Measurements from ENCODE around the gene PLEKHO2. TPM values are rescaled to one million over a fixed set of nuclear protein-coding genes. Genes with fewer than 3 reads are reported as not detected.
A peak's percentile ranks its signal among the peaks of the same experiment; 100 is the strongest.

PLEKHO2 gene
- polyA plus RNA-seq, 5 donors: 19.6 to 27.7 (median 23.9) TPM

- DNase-seq: no peak
Observed at GRCh38 chr15:64824929-64825430, 16.7 kb upstream of the PLEKHO2 start.

GRCh38 chr15:64825431-64826294, 16.1 kb upstream of the PLEKHO2 start, which contains the start of gene PIF1:
TSS of gene PIF1 (minus strand) at chr15:64825647. CDS start at chr15:64824335, 1,312 bp downstream.
- peak; percentile 95 to 96 for DNase-seq

GRCh38 chr15:64828985-64829384, 12.7 kb upstream of the PLEKHO2 start:
- no peak for DNase-seq

- no peak for DNase-seq
Observed at GRCh38 chr15:64833690-64834089, 8.0 kb upstream of the PLEKHO2 start.

DNA sequence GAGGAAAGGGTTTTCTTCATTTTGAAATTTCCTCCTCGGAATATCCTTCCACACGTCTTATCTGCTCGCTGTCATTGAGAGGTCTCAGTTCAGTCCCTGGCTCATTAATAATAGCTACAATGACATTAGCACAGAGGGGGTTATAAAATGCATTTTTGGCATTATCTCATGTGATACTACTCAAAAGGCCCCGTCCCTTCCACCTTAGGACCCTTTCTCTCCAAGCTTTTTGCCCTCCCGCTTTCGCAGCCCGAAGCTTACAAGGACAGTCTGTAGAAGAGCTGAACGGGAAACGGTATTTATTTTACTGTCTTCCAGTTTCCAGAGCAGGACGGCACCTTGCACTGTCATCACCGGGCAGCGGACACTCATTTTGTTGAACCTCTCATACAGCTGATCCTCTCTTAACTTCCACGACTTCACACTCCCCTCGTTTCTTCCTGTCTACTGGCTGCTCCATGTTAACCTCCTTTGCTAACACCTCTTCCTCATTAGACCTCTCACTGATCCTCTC, 5.6 kb upstream of the PLEKHO2 start:
- DNase-seq: no peak

DNA sequence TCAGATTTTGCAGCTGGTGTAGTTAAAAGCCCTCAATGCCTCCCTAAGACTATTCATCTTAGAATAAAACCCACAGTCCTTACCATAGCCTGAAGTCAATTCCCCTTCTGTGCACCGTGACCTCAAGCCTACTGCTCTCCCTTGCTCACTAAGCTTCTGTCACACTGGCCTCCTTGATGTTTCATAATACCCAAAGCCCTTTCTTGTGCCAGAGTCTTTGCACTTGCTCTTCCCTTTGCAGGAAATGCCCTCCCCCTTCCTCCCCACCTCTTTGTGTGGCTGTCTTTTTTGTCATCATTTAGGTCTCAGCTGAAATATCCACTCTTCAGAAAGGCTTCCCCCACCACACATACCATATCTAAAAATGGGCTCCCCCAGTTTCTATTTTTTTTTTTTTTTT, 4.2 kb upstream of the PLEKHO2 start:
- DNase-seq: no peak

DNA sequence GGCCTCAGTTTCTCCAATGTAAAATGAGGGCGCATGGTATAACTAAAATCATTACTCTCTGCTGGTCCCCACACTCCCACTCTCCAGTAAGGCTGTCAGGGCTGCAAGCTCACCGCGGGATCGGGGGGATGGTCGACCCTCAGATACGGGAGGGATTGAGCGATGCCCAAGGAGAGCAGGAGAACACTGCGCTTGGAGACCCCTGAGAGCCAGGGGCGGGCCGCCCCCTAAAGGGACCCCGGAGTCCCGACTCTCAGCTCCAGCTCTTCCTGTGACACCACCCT, 713 bp upstream of the PLEKHO2 start:
- DNase-seq: no peak

- no peak for DNase-seq
Observed at GRCh38 chr15:64842096-64842939, 603 bp downstream of the PLEKHO2 start.

DNA sequence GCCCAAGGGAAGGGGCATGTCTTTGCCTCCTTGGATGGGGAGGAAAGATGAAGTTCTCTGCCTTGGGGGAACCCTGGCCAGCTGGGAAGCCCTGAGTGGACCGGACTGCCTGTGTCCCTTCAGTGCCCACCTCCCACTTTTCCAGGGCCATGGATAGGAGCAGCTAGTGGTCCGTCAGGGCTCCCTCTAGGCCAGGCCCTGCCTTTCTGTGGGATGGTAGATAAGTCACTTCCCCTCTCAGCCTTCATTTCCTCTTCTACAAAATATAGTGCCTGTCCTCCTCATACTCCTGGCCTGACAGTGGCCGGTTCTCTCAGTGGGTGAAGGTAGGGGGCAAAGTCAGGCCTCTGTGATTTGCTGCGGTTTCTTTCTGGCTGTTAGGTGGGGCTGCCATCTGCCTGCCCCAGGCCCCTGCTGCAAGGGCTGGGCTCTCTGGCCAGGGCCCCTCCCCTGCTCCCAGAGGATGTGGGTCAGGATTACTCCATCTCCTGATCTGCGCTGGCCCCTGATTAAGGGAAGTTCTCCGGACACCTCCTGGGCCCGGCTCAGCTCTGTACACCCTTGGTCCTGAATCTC, 1.4 kb downstream of the PLEKHO2 start:
- DNase-seq: no peak

DNA sequence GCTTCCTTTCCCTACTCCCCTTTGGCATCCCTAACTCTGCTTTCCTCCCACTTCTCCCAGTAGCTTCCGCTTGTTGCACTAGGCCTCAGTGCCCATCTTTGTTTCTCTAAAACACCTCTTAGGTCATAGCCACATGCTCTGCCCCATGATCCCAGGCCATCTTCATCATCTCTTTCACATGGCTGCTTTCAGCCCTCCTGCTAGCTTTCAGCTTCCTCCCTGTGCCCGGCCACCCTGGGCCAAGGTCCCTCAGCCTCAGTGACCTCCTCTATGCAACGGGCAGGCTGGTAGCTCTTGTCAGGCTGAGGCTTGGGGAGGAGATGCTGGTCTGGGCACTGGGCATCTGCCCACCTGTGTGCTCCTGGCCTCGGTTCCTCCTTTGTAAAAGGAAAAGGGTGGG, 2.3 kb downstream of the PLEKHO2 start:
- DNase-seq: no peak

DNA sequence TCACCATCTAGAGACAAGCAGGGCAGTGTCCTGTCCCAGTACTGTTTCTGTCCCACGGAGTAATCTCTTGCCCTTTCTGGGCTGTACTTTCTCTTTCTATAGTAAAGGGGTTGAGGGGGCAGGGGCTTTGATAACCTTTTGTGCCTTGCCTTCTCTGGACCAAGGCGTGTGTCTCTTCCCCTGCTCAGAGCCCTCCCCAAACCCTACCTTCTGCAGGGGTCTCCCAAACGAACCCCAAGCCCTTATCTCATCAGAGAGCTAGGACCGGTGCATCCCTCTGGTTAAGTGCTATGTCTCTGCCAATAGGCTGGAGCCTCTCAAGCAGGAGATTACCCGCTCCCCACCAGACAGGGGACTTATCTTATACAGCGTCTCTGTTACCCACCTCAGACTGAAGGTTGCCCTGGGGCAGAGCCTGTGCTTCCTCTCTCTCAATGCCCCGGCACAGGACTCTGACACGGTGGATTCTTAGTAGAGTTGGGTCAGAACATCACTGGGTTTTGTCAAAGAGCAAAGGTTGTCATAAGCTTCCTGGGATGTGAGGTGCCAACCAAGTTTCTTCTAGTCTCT, 2.9 kb downstream of the PLEKHO2 start:
- no peak for DNase-seq

GRCh38 chr15:64845183-64845611, 3.5 kb downstream of the PLEKHO2 start:
- no peak for DNase-seq

GRCh38 chr15:64845831-64846595, 4.3 kb downstream of the PLEKHO2 start:
- DNase-seq: no peak

- no peak for DNase-seq
Observed at GRCh38 chr15:64847016-64847415, 5.3 kb downstream of the PLEKHO2 start.

GRCh38 chr15:64847448-64847847, 5.7 kb downstream of the PLEKHO2 start:
- DNase-seq: no peak

- DNase-seq: no peak
Observed at GRCh38 chr15:64847876-64848716, 6.4 kb downstream of the PLEKHO2 start.

GRCh38 chr15:64850778-64851502, 9.2 kb downstream of the PLEKHO2 start:
- DNase-seq: no peak

DNA sequence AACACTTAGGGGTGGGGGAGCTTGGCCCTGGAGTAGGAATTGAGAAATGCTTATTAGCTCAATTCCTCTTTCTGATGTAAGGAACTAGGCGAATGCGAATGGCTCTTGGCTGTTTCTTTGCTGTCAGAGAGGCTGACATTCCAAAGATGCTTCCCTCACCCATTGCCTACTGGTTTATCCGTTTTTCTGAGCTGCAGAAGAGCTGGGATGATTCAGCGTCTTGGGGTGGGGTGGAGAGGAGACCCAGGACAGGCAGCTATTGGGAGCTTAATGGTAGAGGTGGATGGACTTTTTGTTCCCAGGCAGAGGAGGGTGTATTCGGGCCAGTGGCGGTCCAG, 9.8 kb downstream of the PLEKHO2 start:
- peak; percentile 72 to 82 for DNase-seq

GRCh38 chr15:64854041-64854440, 12.3 kb downstream of the PLEKHO2 start:
- no peak for DNase-seq
